GM18520 (cell line): ENCODE results near the gene LPP.

ENCODE experiments used
- ATAC-seq: cut with Tn5 transposase; IDR thresholded peaks from one replicate; pipeline ENCODE4 v1.9.1; 2021; ENCODE audit not compliant: unreplicated experiment

The LPP gene

GRCh38 chr3:188659449-188660090 is 505.6 kb downstream of the LPP start:
- ATAC-seq = no peak

GRCh38 chr3:188660415-188660814 is 506.5 kb downstream of the LPP start:
- no peak for ATAC-seq

- no peak for ATAC-seq
Measured at GRCh38 chr3:188661806-188662205, 507.8 kb downstream of the LPP start.

GRCh38 chr3:188662214-188662613 is 508.3 kb downstream of the LPP start:
- ATAC-seq = no peak

GRCh38 chr3:188662795-188663194 is 508.8 kb downstream of the LPP start:
- no peak for ATAC-seq

GRCh38 chr3:188663839-188664238 is 509.9 kb downstream of the LPP start:
- ATAC-seq = no peak

- ATAC-seq = no peak
Measured at GRCh38 chr3:188664795-188665194, 510.8 kb downstream of the LPP start.

- no peak for ATAC-seq
Measured at GRCh38 chr3:188667926-188668325, 514.0 kb downstream of the LPP start.

- no peak for ATAC-seq
Measured at GRCh38 chr3:188670446-188670845, 516.5 kb downstream of the LPP start.

GRCh38 chr3:188671971-188672370 is 518.0 kb downstream of the LPP start:
- no peak for ATAC-seq

- ATAC-seq = no peak
Measured at GRCh38 chr3:188672840-188673239, 518.9 kb downstream of the LPP start.

GRCh38 chr3:188673646-188674186 is 519.8 kb downstream of the LPP start:
- ATAC-seq = no peak

- no peak for ATAC-seq
Measured at GRCh38 chr3:188674595-188674994, 520.6 kb downstream of the LPP start.

GRCh38 chr3:188677344-188677743 is 523.4 kb downstream of the LPP start:
- ATAC-seq = no peak

- ATAC-seq = no peak
Measured at GRCh38 chr3:188680189-188680588, 526.2 kb downstream of the LPP start.

- ATAC-seq = no peak
Measured at GRCh38 chr3:188680605-188681004, 526.6 kb downstream of the LPP start.

- no peak for ATAC-seq
Measured at GRCh38 chr3:188682316-188682715, 528.4 kb downstream of the LPP start.

GRCh38 chr3:188683032-188683521 is 529.1 kb downstream of the LPP start:
- no peak for ATAC-seq

GRCh38 chr3:188684276-188684675 is 530.3 kb downstream of the LPP start:
- no peak for ATAC-seq

GRCh38 chr3:188685789-188686188 is 531.8 kb downstream of the LPP start:
- no peak for ATAC-seq

- no peak for ATAC-seq
Measured at GRCh38 chr3:188686324-188686723, 532.4 kb downstream of the LPP start.

GRCh38 chr3:188687389-188687788 is 533.4 kb downstream of the LPP start:
- ATAC-seq = no peak

- ATAC-seq = no peak
Measured at GRCh38 chr3:188689101-188689574, 535.2 kb downstream of the LPP start.
